ENCODE results near the gene ADAM11. TPM values are rescaled to one million over a fixed set of nuclear protein-coding genes. Genes with fewer than 3 reads are reported as not detected.
"Not testable (repeated sequence)": the region's sequence is repeated elsewhere in the genome, so short reads cannot be mapped to it uniquely, and the experiment has no call there.

The ADAM11 gene
- polyA plus RNA-seq, 4 donors, result 0.15 to 0.62 TPM; not detected in 2

DNA sequence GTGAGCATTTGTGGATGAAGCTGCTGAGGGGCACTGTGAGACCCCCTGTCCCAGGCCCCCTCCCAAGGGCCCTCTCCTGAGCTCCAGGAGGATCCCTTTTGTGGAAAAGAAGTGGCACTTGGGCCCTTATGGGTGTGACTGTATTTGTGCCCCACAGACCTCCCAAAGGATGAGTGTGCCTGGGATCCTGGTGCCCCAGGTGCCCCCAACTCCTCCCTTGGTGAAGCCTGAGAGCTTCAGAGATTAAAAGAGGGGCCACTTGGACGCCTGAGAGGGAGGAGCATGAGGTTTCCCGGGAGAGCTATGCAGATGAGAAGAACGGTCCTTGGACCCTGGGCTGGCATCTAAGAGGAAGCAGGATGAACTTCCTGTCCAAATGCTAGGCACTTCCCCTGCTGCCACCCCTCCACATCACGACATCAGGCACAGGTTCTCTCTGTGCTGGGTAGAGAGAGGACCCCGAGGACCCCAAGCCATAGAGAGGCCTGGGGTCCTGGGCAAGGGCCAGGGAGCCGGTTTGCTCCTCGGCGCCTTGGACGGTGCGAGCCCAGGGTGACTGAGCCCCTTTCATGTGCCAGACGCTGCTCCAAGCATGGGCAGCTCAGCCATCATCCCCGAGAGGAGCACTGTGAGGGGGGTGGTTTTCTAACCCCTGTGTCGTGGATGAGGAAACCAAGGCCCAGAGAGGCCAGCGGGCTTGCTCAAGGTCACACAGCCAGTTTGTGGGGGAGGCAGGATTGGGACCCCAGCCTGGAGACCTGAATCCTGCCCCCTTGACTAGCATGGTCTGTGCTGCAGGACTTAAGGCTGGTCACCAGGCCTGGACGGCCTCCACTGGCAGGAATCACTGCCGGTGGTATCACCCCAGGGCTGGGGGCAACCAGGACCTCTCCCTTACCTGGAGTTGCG lies 5.6 kb upstream of the ADAM11 start:
- Histone ChIP-seq H3K27ac (ENCODE audit: low read depth in 1 of 3, low read length in 2 of 3) (no peak overlapping the region), H3K9me3 (ENCODE audit: control insufficient read depth in 2 of 2, insufficient read depth in 1 of 2, low read depth in 1 of 2, low read length in 1 of 2) (no peaks in the 10 kb centered on the region), H3K36me3 (ENCODE audit: control insufficient read depth in 3 of 3, insufficient read depth in 2 of 3, low read depth in 1 of 3, low read length in 3 of 3) (peaks cover 0 to 26% (median 2%) of the 10 kb centered on the region in 3 donors), H3K4me3 (ENCODE audit: low read depth in 1 of 3, low read length in 3 of 3) (no peak overlapping the region), H3K4me1 (ENCODE audit: control insufficient read depth in 3 of 3, insufficient read depth in 2 of 3, low read depth in 1 of 3, low read length in 2 of 3) (no peaks in the 10 kb centered on the region), H3K27me3 (ENCODE audit: control insufficient read depth in 3 of 3, insufficient read depth in 3 of 3, low read length in 3 of 3) (peaks cover 2 to 14% (median 13%) of the 10 kb centered on the region in 3 donors)
- DNase-seq (no peak), FAIRE-seq (no peak)
- 72 to 82% (median 77%) methylated on average over 17 of the region's 17 CpGs for WGBS, 3 donors

GRCh38 chr17:44754276-44754675 lies 4.5 kb upstream of the ADAM11 start:
- Histone ChIP-seq H3K27ac (ENCODE audit: low read depth in 1 of 3, low read length in 2 of 3) (no peak overlapping the region), H3K4me3 (ENCODE audit: low read depth in 1 of 3, low read length in 3 of 3) (no peak overlapping the region), H3K4me1 (ENCODE audit: control insufficient read depth in 3 of 3, insufficient read depth in 2 of 3, low read depth in 1 of 3, low read length in 2 of 3) (peaks cover 0 to under 1% (median 0%) of the 10 kb centered on the region in 3 donors), H3K27me3 (ENCODE audit: control insufficient read depth in 3 of 3, insufficient read depth in 3 of 3, low read length in 3 of 3) (peaks cover 2 to 21% (median 16%) of the 10 kb centered on the region in 3 donors), H3K36me3 (ENCODE audit: control insufficient read depth in 3 of 3, insufficient read depth in 2 of 3, low read depth in 1 of 3, low read length in 3 of 3) (peaks cover 0 to 16% (median 2%) of the 10 kb centered on the region in 3 donors), H3K9me3 (ENCODE audit: control insufficient read depth in 2 of 2, insufficient read depth in 1 of 2, low read depth in 1 of 2, low read length in 1 of 2) (no peaks in the 10 kb centered on the region)
- FAIRE-seq (no peak), DNase-seq (no peak)
- 67 to 70% (median 69%) methylated on average over 7 of the region's 7 CpGs for WGBS, 3 donors

DNA sequence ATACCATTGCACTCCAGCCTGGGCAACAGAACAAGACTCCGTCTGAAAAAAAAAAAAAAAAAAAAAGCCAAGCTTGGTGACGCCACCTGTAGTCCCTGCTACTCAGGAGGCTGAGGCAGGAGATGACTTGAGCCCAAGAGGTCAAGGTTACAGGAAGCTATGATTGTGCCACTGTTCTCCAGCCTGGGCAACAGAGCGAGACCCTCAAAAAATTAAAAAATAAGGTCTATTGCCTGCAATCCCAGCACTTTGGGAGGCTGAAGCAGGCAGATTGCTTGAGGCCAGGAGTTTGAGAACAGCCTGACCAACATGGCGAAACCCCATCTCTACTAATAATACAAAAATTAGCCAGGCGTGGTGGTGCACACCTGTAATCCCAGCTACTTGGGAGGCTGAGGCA lies 3.6 kb upstream of the ADAM11 start:
- WGBS, 3 donors, result 89 to 94% (median 91%) methylated on average over 5 of the region's 5 CpGs
- DNase-seq; FAIRE-seq; H3K4me1 ChIP-seq (ENCODE audit: control insufficient read depth in 3 of 3, insufficient read depth in 2 of 3, low read depth in 1 of 3, low read length in 2 of 3); H3K27ac ChIP-seq (ENCODE audit: low read depth in 1 of 3, low read length in 2 of 3); H3K9me3 ChIP-seq (ENCODE audit: control insufficient read depth in 2 of 2, insufficient read depth in 1 of 2, low read depth in 1 of 2, low read length in 1 of 2); H3K4me3 ChIP-seq (ENCODE audit: low read depth in 1 of 3, low read length in 3 of 3): not testable (repeated sequence)
- Histone ChIP-seq H3K36me3 (ENCODE audit: control insufficient read depth in 3 of 3, insufficient read depth in 2 of 3, low read depth in 1 of 3, low read length in 3 of 3) (peaks cover 0 to 12% (median 0%) of the 10 kb centered on the region in 3 donors), H3K27me3 (ENCODE audit: control insufficient read depth in 3 of 3, insufficient read depth in 3 of 3, low read length in 3 of 3) (peaks cover 2 to 30% (median 19%) of the 10 kb centered on the region in 3 donors)

GRCh38 chr17:44757045-44757917 lies 1.5 kb upstream of the ADAM11 start:
- Histone ChIP-seq H3K9me3 (ENCODE audit: control insufficient read depth in 2 of 2, insufficient read depth in 1 of 2, low read depth in 1 of 2, low read length in 1 of 2) (no peaks in the 10 kb centered on the region), H3K4me3 (ENCODE audit: low read depth in 1 of 3, low read length in 3 of 3) (no peak overlapping the region), H3K27me3 (ENCODE audit: control insufficient read depth in 3 of 3, insufficient read depth in 3 of 3, low read length in 3 of 3) (peaks cover 2 to 37% (median 21%) of the 10 kb centered on the region in 3 donors), H3K36me3 (ENCODE audit: control insufficient read depth in 3 of 3, insufficient read depth in 2 of 3, low read depth in 1 of 3, low read length in 3 of 3) (no peaks in the 10 kb centered on the region), H3K4me1 (ENCODE audit: control insufficient read depth in 3 of 3, insufficient read depth in 2 of 3, low read depth in 1 of 3, low read length in 2 of 3) (peaks cover 0 to 5% (median 0%) of the 10 kb centered on the region in 3 donors), H3K27ac (ENCODE audit: low read depth in 1 of 3, low read length in 2 of 3) (no peak overlapping the region)
- no peak for FAIRE-seq
- DNase-seq, result no peak
- WGBS, 3 donors, result 78 to 81% (median 78%) methylated on average over 10 of the region's 10 CpGs

- Histone ChIP-seq H3K4me3 (ENCODE audit: low read depth in 1 of 3, low read length in 3 of 3) (peak overlapping the region in 1 of 3 donors; percentile 50), H3K9me3 (ENCODE audit: control insufficient read depth in 2 of 2, insufficient read depth in 1 of 2, low read depth in 1 of 2, low read length in 1 of 2) (no peaks in the 10 kb centered on the region), H3K27ac (ENCODE audit: low read depth in 1 of 3, low read length in 2 of 3) (no peak overlapping the region), H3K4me1 (ENCODE audit: control insufficient read depth in 3 of 3, insufficient read depth in 2 of 3, low read depth in 1 of 3, low read length in 2 of 3) (peaks cover 0 to 5% (median 0%) of the 10 kb centered on the region in 3 donors), H3K27me3 (ENCODE audit: control insufficient read depth in 3 of 3, insufficient read depth in 3 of 3, low read length in 3 of 3) (peaks cover 2 to 37% (median 21%) of the 10 kb centered on the region in 3 donors), H3K36me3 (ENCODE audit: control insufficient read depth in 3 of 3, insufficient read depth in 2 of 3, low read depth in 1 of 3, low read length in 3 of 3) (no peaks in the 10 kb centered on the region)
- FAIRE-seq (no peak), DNase-seq (no peak)
- 32 to 43% (median 40%) methylated on average over 5 of the region's 5 CpGs for WGBS, 3 donors
These were observed 822 bp upstream of the ADAM11 start for GRCh38 chr17:44757918-44758413.

- no peak for FAIRE-seq
- no peak overlapping the region for H3K27ac ChIP-seq (ENCODE audit: low read depth in 1 of 3, low read length in 2 of 3)
- H3K4me1 ChIP-seq (ENCODE audit: control insufficient read depth in 3 of 3, insufficient read depth in 2 of 3, low read depth in 1 of 3, low read length in 2 of 3), result peaks cover 0 to 5% (median 0%) of the 10 kb centered on the region in 3 donors
- H3K9me3 ChIP-seq (ENCODE audit: control insufficient read depth in 2 of 2, insufficient read depth in 1 of 2, low read depth in 1 of 2, low read length in 1 of 2), result no peaks in the 10 kb centered on the region
- DNase-seq, result no peak
- WGBS, 3 donors, result 6 to 10% (median 10%) methylated on average over 26 to 60 of the region's 60 CpGs
- H3K36me3 ChIP-seq (ENCODE audit: control insufficient read depth in 3 of 3, insufficient read depth in 2 of 3, low read depth in 1 of 3, low read length in 3 of 3), result no peaks in the 10 kb centered on the region
- H3K4me3 ChIP-seq (ENCODE audit: low read depth in 1 of 3, low read length in 3 of 3), result peak overlapping the region; percentile 18 to 50 (median 26)
- peaks cover 2 to 37% (median 21%) of the 10 kb centered on the region in 3 donors for H3K27me3 ChIP-seq (ENCODE audit: control insufficient read depth in 3 of 3, insufficient read depth in 3 of 3, low read length in 3 of 3)
These were observed 513 bp downstream of the ADAM11 start for GRCh38 chr17:44759086-44759915.

GRCh38 chr17:44759916-44760243 lies 1.1 kb downstream of the ADAM11 start:
- Histone ChIP-seq H3K4me3 (ENCODE audit: low read depth in 1 of 3, low read length in 3 of 3) (no peak overlapping the region), H3K4me1 (ENCODE audit: control insufficient read depth in 3 of 3, insufficient read depth in 2 of 3, low read depth in 1 of 3, low read length in 2 of 3) (peaks cover 0 to 5% (median 0%) of the 10 kb centered on the region in 3 donors), H3K27me3 (ENCODE audit: control insufficient read depth in 3 of 3, insufficient read depth in 3 of 3, low read length in 3 of 3) (peaks cover 2 to 40% (median 21%) of the 10 kb centered on the region in 3 donors), H3K9me3 (ENCODE audit: control insufficient read depth in 2 of 2, insufficient read depth in 1 of 2, low read depth in 1 of 2, low read length in 1 of 2) (no peaks in the 10 kb centered on the region), H3K36me3 (ENCODE audit: control insufficient read depth in 3 of 3, insufficient read depth in 2 of 3, low read depth in 1 of 3, low read length in 3 of 3) (no peaks in the 10 kb centered on the region), H3K27ac (ENCODE audit: low read depth in 1 of 3, low read length in 2 of 3) (no peak overlapping the region)
- DNase-seq (no peak), FAIRE-seq (no peak)
- WGBS, 3 donors, result 0 to 72% (median 61%) methylated on average over 1 to 3 of the region's 3 CpGs
